IPS-15b (cell line): ENCODE data around the gene KRTAP10-7.
"Not testable (repeated sequence)": the region's sequence is repeated elsewhere in the genome, so short reads cannot be mapped to it uniquely, and the experiment has no call there.

Experiments used
- H3K27me3 ChIP-seq: one replicate; pipeline ENCODE4 v1.6.1; 2013; ENCODE audit warnings: low read length; ENCODE audit not compliant: control insufficient read depth, insufficient read depth
- H3K36me3 ChIP-seq: one replicate; pipeline ENCODE4 v1.6.1; 2013; ENCODE audit warnings: low read length; ENCODE audit not compliant: control insufficient read depth, insufficient read depth
- H3K4me1 ChIP-seq: one replicate; pipeline ENCODE4 v1.6.1; 2013; ENCODE audit warnings: mild to moderate bottlenecking, low read length; ENCODE audit not compliant: control insufficient read depth, insufficient read depth
- H3K4me3 ChIP-seq: one replicate; pipeline ENCODE4 v1.5.1; 2013; ENCODE audit warnings: low read depth, low read length
- H3K9ac ChIP-seq: one replicate; pipeline ENCODE4 v1.6.1; 2013; ENCODE audit warnings: low read depth, mild to moderate bottlenecking, low read length
- H3K9me3 ChIP-seq: one replicate; pipeline ENCODE4 v1.6.1; 2013; ENCODE audit warnings: mild to moderate bottlenecking, low read length; ENCODE audit not compliant: control insufficient read depth, insufficient read depth

KRTAP10-7 gene

DNA sequence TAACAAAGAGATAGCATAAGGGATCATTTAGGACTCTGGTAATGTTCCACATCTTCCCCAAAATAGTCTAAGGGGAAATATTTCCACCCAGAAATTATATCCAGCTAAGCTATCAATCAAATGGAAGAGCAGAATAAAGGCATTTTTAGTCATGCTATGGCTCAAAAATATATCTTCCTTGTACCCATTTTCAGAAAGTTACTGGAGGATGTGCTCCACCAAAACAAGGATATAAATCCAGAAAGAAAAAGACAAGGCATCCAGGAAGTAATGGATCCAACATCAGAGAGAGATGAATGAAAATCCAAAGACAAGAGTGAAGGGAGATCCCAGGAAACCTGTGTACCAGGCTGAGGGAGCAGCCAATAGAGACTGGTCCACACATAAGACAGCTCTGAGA, 8.8 kb downstream of the KRTAP10-7 start:
- Histone ChIP-seq H3K9me3 (peaks cover 5% of the 10 kb centered on the region), H3K27me3 (no peaks in the 10 kb centered on the region), H3K36me3 (no peaks in the 10 kb centered on the region), H3K9ac (no peak overlapping the region), H3K4me3 (no peak overlapping the region), H3K4me1 (no peaks in the 10 kb centered on the region)

DNA sequence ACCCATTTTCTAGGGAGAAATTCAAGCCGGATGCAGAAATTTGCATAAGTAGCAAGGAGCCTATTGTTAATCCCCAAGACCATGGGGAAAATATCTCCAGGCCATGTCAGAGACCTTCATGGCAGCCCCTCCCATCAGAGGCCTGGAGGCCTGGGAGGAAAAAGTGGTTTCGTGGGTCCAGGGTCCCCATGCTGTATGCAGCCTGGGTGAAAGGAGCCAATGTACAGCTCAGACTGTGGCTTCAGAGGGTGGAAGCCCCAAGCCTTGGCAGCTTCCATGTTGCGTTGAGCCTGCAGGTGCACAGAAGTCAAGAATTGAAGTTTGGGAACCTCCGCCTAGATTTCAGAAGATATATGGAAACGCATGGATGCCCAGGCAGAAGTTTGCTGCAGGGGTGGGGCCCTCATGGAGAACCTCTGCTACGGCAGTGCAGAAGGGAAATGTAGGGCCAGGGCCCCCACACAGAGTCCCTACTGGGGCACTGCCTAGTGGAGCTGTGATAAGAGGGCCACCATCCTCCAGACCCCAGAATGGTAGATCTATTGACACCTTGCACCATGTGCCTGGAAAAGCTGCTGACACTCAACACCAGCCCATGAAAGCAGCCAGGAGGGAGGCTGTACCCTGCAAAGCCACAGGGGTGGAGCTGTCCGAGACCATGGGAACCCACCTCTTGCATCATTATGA, 9.9 kb downstream of the KRTAP10-7 start:
- not testable (repeated sequence) for H3K27me3 ChIP-seq, H3K9ac ChIP-seq, H3K4me3 ChIP-seq, H3K4me1 ChIP-seq, H3K9me3 ChIP-seq, H3K36me3 ChIP-seq

DNA sequence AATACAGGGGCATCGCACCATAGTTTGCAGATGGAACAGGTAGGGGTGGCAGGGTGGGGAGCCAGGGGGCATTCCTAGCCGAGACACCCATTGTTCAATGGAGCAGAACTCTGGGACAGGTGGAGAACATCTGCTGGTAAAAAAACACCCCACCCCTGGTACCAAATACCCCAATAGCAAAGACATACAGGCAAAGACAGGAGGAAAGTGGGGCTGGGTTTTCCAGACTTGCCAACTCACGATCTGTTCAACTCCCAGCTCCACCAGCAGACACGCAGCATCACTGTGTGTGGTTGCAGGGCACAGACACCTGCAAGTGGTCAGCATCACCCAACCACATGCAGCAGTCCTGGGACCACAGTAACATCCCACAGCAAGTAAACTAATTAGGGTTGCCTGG, 11.2 kb downstream of the KRTAP10-7 start:
- H3K9ac ChIP-seq = no peak overlapping the region
- no peaks in the 10 kb centered on the region for H3K4me1 ChIP-seq
- H3K4me3 ChIP-seq = no peak overlapping the region
- H3K9me3 ChIP-seq = peaks cover 5% of the 10 kb centered on the region
- H3K36me3 ChIP-seq = no peaks in the 10 kb centered on the region
- no peaks in the 10 kb centered on the region for H3K27me3 ChIP-seq

DNA sequence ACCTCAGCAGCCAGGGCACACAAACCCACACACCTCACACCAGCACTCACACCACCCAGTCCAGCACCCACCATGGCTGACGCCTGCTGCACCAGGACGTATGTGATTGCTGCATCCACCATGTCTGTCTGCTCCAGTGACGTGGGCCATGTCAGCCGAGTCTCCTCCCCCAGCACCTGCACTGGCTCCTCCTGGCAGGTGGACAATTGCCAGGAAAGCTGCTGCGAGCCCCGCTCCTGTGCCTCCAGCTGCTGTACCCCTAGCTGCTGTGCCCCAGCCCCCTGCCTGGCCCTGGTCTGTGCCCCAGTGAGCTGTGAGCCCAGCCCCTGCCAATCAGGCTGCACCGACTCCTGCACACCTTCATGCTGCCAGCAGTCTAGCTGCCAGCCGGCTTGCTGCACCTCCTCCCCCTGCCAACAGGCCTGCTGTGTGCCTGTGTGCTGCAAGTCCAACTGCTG, 11.7 kb downstream of the KRTAP10-7 start, which contains the start of gene KRTAP10-8:
TSS of gene KRTAP10-8 (plus strand) at position 51 of the 458 bp plus-strand sequence. CDS start at position 73, 22 bp downstream.
- no peak within 1 kb of the TSS for H3K4me3 ChIP-seq
- peaks cover 5% of the 10 kb centered on the region for H3K9me3 ChIP-seq
- no peaks in the 10 kb centered on the region for H3K36me3 ChIP-seq
- no peaks in the 10 kb centered on the region for H3K4me1 ChIP-seq
- H3K27me3 ChIP-seq = no peaks in the 10 kb centered on the region
- H3K9ac ChIP-seq = no peak within 1 kb of the TSS

DNA sequence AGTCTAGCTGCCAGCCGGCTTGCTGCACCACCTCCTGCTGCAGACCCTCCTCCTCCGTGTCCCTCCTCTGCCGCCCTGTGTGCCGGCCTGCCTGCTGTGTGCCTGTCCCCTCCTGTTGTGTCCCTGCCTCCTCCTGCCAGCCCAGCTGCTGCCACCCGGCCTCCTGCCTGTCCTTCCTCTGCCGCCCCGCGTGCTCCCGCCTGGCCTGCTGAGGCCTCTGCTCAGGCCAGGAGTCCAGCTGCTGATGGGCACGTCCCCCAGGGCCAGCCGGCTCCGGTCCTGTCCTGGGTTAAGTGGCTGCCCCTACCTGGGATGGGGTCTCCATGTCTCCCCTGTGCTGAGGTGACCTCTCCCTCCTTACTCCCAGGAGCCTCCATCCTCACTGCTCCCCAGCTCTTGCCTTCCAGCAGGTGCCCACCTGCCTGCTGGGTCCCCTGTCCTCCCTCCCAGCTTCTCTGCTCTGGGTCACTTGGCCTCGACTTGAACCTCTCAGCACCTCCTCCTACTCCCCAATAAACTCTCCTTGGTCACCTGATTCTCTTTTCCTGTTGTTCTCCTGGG, 12.4 kb downstream of the KRTAP10-7 start:
- Histone ChIP-seq H3K4me3 (no peak overlapping the region), H3K9me3 (peaks cover 5% of the 10 kb centered on the region), H3K4me1 (no peaks in the 10 kb centered on the region), H3K27me3 (no peaks in the 10 kb centered on the region), H3K36me3 (no peaks in the 10 kb centered on the region), H3K9ac (no peak overlapping the region)

DNA sequence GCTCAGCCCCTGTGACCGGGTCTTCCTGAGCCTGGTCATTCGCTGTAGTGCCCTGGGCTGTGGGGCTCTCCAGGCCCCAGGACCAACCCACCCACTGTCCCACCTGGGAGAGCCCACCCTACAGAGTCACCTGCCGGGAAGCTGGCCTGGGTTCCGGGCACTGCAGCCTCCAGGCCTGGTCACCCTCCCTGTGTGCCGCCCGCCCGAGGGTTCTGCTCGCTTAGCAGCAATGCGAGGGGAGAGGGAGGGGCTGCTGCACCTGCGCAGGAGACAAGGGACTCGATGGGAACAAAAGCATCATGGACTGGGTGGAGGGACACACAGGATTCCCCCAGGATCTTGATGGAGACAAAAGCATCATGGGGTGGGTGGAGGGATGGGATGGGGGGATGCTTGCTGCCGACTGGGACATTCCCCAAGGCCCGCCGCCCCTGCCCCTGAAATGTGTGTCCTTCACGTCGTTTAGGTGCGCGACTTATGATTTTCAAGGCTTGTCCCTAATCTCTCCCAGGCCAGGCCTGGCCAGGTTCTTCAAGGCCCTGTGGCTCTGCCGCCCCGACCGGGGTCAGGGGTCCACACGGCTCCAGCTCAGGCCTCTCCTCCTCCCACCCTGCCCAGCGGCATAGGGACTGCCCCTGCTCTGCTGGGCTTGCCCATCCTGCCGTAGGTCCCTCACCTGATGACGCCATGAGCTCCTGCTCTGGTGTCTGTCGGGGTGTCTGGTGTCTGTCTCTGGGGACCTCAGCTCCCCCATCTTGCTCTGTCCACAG, 13.2 kb downstream of the KRTAP10-7 start:
- H3K4me1 ChIP-seq = no peaks in the 10 kb centered on the region
- H3K4me3 ChIP-seq = no peak overlapping the region
- H3K36me3 ChIP-seq = no peaks in the 10 kb centered on the region
- no peaks in the 10 kb centered on the region for H3K27me3 ChIP-seq
- H3K9me3 ChIP-seq = peaks cover 5% of the 10 kb centered on the region
- H3K9ac ChIP-seq = no peak overlapping the region

DNA sequence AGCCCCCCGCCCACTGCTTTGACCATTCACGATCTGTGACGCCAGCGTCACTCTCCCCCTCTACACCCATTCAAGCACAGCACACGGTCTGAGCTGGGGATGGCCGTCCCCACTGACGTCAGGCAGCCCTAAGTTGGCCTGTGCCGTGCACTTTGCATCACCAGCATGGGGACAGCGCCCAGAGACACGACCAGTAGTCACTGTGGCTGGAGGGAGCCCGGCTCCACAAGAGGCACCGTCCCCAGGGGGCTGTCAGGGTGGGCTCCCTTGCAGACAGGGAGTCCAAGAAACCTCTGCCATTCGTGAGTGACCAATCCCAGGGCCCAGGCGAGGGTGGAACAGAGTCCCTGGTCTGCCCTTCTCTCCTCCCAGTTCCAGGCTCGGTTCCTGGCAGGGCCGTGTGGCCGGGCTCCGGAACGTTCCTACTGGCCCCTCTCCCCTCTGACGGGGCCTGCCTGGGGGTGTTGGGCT, 13.8 kb downstream of the KRTAP10-7 start:
- no peaks in the 10 kb centered on the region for H3K27me3 ChIP-seq
- peaks cover 5% of the 10 kb centered on the region for H3K9me3 ChIP-seq
- no peaks in the 10 kb centered on the region for H3K36me3 ChIP-seq
- no peak overlapping the region for H3K9ac ChIP-seq
- H3K4me1 ChIP-seq = no peaks in the 10 kb centered on the region
- no peak overlapping the region for H3K4me3 ChIP-seq

DNA sequence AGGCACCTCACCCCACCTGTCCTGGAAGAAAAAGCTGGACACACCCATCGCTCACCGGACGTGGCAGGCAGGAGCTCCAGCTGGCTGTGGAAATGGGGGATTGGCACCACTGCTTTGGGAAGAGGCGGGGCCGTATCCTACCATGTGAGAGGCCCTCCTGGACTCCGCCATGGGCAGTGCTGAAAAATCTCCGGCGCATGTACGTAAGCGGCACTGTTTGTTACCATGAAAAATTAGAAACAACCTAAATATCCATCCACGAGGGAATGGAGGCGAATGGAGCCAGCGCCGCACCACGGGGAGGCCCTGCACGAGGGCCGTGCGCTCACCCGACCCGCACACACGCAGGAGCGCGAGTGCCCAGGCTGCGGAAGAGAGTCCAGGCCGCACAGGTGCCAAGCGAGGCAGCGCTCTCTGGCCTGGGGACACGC, 14.6 kb downstream of the KRTAP10-7 start:
- Histone ChIP-seq H3K4me3 (no peak overlapping the region), H3K27me3 (no peaks in the 10 kb centered on the region), H3K9me3 (peaks cover 5% of the 10 kb centered on the region), H3K36me3 (no peaks in the 10 kb centered on the region), H3K4me1 (no peaks in the 10 kb centered on the region), H3K9ac (no peak overlapping the region)

DNA sequence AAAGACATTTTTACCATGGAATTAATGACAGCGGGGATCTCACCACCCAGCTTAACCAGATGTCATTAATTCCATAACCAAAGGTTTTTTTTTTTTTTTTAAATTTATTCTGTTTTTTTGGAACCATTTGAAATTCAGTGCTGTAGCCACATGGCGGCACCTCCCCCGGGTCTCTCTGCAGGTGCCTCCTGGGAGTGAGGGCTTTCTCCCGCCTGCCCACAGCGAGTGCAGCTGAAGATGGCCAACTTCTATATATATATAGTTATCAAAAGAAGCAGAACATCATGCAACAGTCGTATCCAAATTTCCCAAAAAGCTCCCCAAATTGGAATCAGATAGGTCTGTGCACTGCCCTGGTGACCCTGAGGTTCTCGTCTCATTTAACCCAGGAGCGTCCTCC, 15.1 kb downstream of the KRTAP10-7 start:
- no peak overlapping the region for H3K4me3 ChIP-seq
- H3K36me3 ChIP-seq = no peaks in the 10 kb centered on the region
- H3K9ac ChIP-seq = no peak overlapping the region
- peaks cover 4% of the 10 kb centered on the region for H3K9me3 ChIP-seq
- H3K27me3 ChIP-seq = no peaks in the 10 kb centered on the region
- H3K4me1 ChIP-seq = no peaks in the 10 kb centered on the region

DNA sequence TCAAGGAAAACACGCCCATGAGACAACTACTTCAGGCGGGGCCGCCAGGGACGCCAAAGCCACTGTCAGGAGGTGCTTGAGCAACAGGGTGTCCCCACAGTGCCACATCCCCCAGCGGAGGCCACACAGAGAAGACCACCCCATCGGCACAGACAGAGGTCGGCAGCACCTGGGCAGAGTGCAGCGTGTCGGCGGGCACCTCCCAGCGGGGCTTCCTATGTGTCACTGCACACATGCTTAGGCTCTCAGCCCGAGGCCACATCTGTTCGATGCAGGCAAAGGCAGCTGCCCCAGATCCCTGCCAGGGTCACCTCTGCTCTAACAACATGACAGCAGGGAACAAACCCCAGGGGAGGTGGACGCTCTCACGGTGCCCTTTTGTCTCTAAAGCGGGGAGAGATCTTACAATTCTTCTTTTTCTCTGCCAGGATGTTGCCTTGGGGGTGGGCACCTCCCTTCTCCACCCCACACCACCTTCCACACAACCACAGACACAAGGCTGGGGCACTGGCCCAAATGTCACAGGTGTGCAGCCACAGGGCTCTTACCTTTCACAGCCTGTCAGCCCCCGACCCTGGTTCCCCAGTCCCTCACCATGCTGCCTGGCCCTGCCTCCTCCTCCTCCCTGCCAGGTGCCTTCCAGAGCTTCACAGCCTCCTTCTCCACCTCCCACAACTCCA, 15.7 kb downstream of the KRTAP10-7 start:
- Histone ChIP-seq H3K9ac (no peak overlapping the region), H3K36me3 (no peaks in the 10 kb centered on the region), H3K27me3 (no peaks in the 10 kb centered on the region), H3K4me3 (no peak overlapping the region), H3K4me1 (no peaks in the 10 kb centered on the region), H3K9me3 (no peaks in the 10 kb centered on the region)

DNA sequence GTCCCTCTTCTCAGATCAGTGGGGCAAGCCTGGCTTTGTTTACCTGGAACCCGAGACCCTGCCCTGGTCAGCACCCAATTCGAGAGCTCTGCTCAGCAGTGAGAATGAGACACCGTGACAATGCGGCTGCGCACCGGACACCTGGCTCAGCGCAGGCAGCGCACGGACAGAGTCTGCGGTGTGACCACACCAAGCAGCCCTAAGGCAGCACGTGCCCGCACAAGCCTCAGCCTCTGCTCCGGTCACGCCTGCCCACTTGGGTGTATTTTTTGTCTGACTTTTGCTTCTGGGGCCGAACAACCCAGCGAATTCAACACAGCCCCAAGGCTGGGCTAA, 16.2 kb downstream of the KRTAP10-7 start:
- no peak overlapping the region for H3K4me3 ChIP-seq
- H3K4me1 ChIP-seq = no peaks in the 10 kb centered on the region
- H3K27me3 ChIP-seq = no peaks in the 10 kb centered on the region
- no peak overlapping the region for H3K9ac ChIP-seq
- H3K36me3 ChIP-seq = no peaks in the 10 kb centered on the region
- H3K9me3 ChIP-seq = no peaks in the 10 kb centered on the region
